ENCODE results near the gene COL15A1. TPM values are rescaled to one million over a fixed set of nuclear protein-coding genes. Genes with fewer than 3 reads are reported as not detected.

Gene COL15A1
- total and polyA plus RNA-seq, 3 experiments from 2014 or later, result 0.07 TPM; not detected in 2

- H3K9me3 ChIP-seq (ENCODE audit: low read length), result no peaks in the 10 kb centered on the region
- H3K27me3 ChIP-seq (ENCODE audit: insufficient read depth, low read length, poor library complexity, severe bottlenecking), result peaks cover 9% of the 10 kb centered on the region
- DNase-seq, result no peak
- H3K4me3 ChIP-seq (ENCODE audit: low read length), result no peak overlapping the region
- POLR2A ChIA-PET, result no interaction called here
- H3K27me3 Mint-ChIP-seq, result peaks cover 12 to 14% of the 10 kb centered on the region in 2 donors
- no peak overlapping the region for H3K4me3 Mint-ChIP-seq
- peaks cover 8% of the 10 kb centered on the region for H3K4me1 ChIP-seq (ENCODE audit: insufficient read depth, low read length)
- no peak overlapping the region for H3K27ac Mint-ChIP-seq
- no peaks in the 10 kb centered on the region for H3K36me3 ChIP-seq (ENCODE audit: insufficient read depth, low read length)
- peaks cover 4 to 7% (median 6%) of the 10 kb centered on the region in 3 donors for H3K4me1 Mint-ChIP-seq
- H3K27ac ChIP-seq (ENCODE audit: low read depth, low read length), result no peak overlapping the region
- no peaks in the 10 kb centered on the region for H3K36me3 Mint-ChIP-seq
- H3K9me3 Mint-ChIP-seq, result no peaks in the 10 kb centered on the region
- CTCF ChIA-PET, result interaction anchor here (3.8 to 8.2 kb wide), 2 partner anchors 22 to 169 kb away, joined by 13 to 74 read pairs; no protein-coding TSS in a partner anchor
Measured at GRCh38 chr9:98973171-98973570, 29.5 kb downstream of the COL15A1 start.

GRCh38 chr9:98973576-98973975 lies 29.9 kb downstream of the COL15A1 start:
- CTCF ChIA-PET, result interaction anchor here (2.0 to 8.2 kb wide), 4 partner anchors 14 to 169 kb away, joined by 9 to 74 read pairs (median 14); no protein-coding TSS in a partner anchor
- Histone ChIP-seq H3K4me1 (ENCODE audit: insufficient read depth, low read length) (peaks cover 8% of the 10 kb centered on the region), H3K9me3 (ENCODE audit: low read length) (no peaks in the 10 kb centered on the region), H3K27me3 (ENCODE audit: insufficient read depth, low read length, poor library complexity, severe bottlenecking) (peaks cover 9% of the 10 kb centered on the region), H3K27ac (ENCODE audit: low read depth, low read length) (no peak overlapping the region), H3K36me3 (ENCODE audit: insufficient read depth, low read length) (no peaks in the 10 kb centered on the region), H3K4me3 (ENCODE audit: low read length) (no peak overlapping the region)
- H3K4me3 Mint-ChIP-seq, result no peak overlapping the region
- H3K27me3 Mint-ChIP-seq, result peaks cover 12 to 14% of the 10 kb centered on the region in 2 donors
- POLR2A ChIA-PET, result no interaction called here
- H3K4me1 Mint-ChIP-seq, result peaks cover 4 to 7% (median 6%) of the 10 kb centered on the region in 3 donors
- no peak for DNase-seq
- no peaks in the 10 kb centered on the region for H3K9me3 Mint-ChIP-seq
- H3K27ac Mint-ChIP-seq, result no peak overlapping the region
- no peaks in the 10 kb centered on the region for H3K36me3 Mint-ChIP-seq

DNA sequence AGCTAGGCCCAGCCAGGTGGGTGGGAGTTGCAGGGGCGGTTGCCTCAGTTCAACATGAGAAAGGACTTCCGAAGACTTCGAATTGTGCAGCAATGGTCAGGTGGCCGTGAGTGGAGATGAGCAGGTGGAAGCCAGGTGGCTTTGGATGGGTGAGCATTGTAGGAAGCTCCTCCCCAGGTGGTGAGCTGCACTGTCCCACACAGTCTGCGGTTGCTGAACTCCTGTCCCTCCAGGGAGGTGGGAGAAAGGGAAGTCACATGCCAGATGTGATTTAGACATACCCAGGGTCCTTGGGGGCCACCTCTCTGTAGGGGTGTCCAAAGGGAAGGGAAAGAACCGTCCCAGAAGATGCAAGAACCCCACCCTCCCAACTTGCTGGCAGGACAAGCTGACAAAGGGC lies 30.4 kb downstream of the COL15A1 start:
- ChIA-PET POLR2A (no interaction called here), CTCF (interaction anchor here (0.8 to 8.2 kb wide), 8 partner anchors 9 to 168 kb away, joined by 3 to 74 read pairs (median 7); no protein-coding TSS in a partner anchor)
- no peak for DNase-seq
- Histone ChIP-seq H3K9me3 (ENCODE audit: low read length) (no peaks in the 10 kb centered on the region), H3K27me3 (ENCODE audit: insufficient read depth, low read length, poor library complexity, severe bottlenecking) (peaks cover 9% of the 10 kb centered on the region), H3K36me3 (ENCODE audit: insufficient read depth, low read length) (no peaks in the 10 kb centered on the region), H3K4me3 (ENCODE audit: low read length) (no peak overlapping the region), H3K4me1 (ENCODE audit: insufficient read depth, low read length) (peaks cover 8% of the 10 kb centered on the region), H3K27ac (ENCODE audit: low read depth, low read length) (no peak overlapping the region)
- Mint-ChIP-seq H3K9me3 (no peaks in the 10 kb centered on the region), H3K4me3 (no peak overlapping the region), H3K36me3 (no peaks in the 10 kb centered on the region), H3K4me1 (peaks cover 4 to 7% (median 6%) of the 10 kb centered on the region in 3 donors), H3K27me3 (peaks cover 12 to 14% of the 10 kb centered on the region in 2 donors), H3K27ac (no peak overlapping the region)

DNA sequence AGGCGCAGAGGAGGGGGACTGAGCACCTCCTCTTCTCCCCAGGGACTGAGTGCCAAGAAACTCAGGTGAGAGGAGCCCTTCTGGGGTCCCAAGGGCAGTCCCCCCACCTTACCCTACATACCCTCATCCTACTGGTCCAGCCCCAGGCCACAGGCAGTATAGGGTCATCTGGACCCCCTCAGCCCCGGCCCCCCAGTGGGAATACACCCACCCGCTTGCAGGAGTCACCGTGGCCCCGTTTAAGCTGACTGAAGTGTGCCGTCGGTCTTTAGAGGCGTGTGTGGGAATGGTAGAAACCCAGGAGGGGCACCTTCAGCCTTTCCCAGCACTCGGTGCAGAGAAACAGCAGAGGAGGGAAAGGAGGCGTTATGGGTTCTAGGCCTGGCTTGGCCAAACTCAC lies 30.8 kb downstream of the COL15A1 start:
- no peak overlapping the region for H3K27ac ChIP-seq (ENCODE audit: low read depth, low read length)
- Mint-ChIP-seq H3K4me3 (no peak overlapping the region), H3K9me3 (no peaks in the 10 kb centered on the region), H3K27me3 (peaks cover 12 to 14% of the 10 kb centered on the region in 2 donors), H3K36me3 (no peaks in the 10 kb centered on the region), H3K4me1 (peaks cover 4 to 7% (median 6%) of the 10 kb centered on the region in 3 donors), H3K27ac (no peak overlapping the region)
- no peaks in the 10 kb centered on the region for H3K9me3 ChIP-seq (ENCODE audit: low read length)
- ChIA-PET POLR2A (no interaction called here), CTCF (interaction anchor here (0.8 to 8.2 kb wide), 10 partner anchors 9 to 168 kb away, joined by 3 to 74 read pairs (median 7); no protein-coding TSS in a partner anchor)
- H3K27me3 ChIP-seq (ENCODE audit: insufficient read depth, low read length, poor library complexity, severe bottlenecking), result peaks cover 9% of the 10 kb centered on the region
- H3K36me3 ChIP-seq (ENCODE audit: insufficient read depth, low read length), result no peaks in the 10 kb centered on the region
- no peak overlapping the region for H3K4me3 ChIP-seq (ENCODE audit: low read length)
- H3K4me1 ChIP-seq (ENCODE audit: insufficient read depth, low read length), result peaks cover 8% of the 10 kb centered on the region
- no peak for DNase-seq

GRCh38 chr9:98974994-98975712 lies 31.4 kb downstream of the COL15A1 start:
- peak overlapping the region in 6 of 7 donors; percentile 47 to 86 (median 66) for H3K4me3 Mint-ChIP-seq
- Histone ChIP-seq H3K4me1 (ENCODE audit: insufficient read depth, low read length) (peaks cover 8% of the 10 kb centered on the region), H3K27ac (ENCODE audit: low read depth, low read length) (no peak overlapping the region), H3K36me3 (ENCODE audit: insufficient read depth, low read length) (no peaks in the 10 kb centered on the region), H3K27me3 (ENCODE audit: insufficient read depth, low read length, poor library complexity, severe bottlenecking) (peaks cover 9% of the 10 kb centered on the region), H3K9me3 (ENCODE audit: low read length) (no peaks in the 10 kb centered on the region), H3K4me3 (ENCODE audit: low read length) (peak overlapping the region; percentile 62)
- peak overlapping the region in 1 of 8 donors; percentile 58 for H3K27ac Mint-ChIP-seq
- POLR2A ChIA-PET, result no interaction called here
- no peaks in the 10 kb centered on the region for H3K36me3 Mint-ChIP-seq
- CTCF ChIA-PET, result interaction anchor here (0.6 to 8.2 kb wide), 16 partner anchors 10 to 167 kb away, joined by 3 to 74 read pairs (median 5); no protein-coding TSS in a partner anchor
- H3K9me3 Mint-ChIP-seq, result no peaks in the 10 kb centered on the region
- peaks cover 12 to 14% of the 10 kb centered on the region in 2 donors for H3K27me3 Mint-ChIP-seq
- peak; percentile 63 to 81 (median 73) for DNase-seq
- H3K4me1 Mint-ChIP-seq, result peaks cover 4 to 7% (median 6%) of the 10 kb centered on the region in 3 donors

DNA sequence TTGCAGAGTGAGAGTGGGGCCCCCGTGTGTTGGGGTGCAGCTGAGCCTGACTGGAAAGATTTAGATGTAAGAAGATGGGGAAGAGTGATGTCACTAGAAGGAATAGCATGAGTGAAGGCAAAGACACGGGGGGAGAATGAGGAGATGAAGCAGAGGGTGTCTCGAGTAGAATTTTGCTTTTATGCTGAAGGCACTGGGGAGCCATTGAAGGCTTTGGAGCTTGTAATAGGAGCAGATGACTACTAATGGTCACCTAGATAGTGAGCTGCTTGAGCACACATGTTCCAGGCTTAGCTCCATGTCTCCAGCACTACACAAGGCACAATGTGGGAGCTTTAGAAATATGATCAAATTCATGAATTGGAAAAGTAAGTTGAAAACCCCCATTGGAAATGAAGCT lies 32.1 kb downstream of the COL15A1 start:
- CTCF ChIA-PET, result interaction anchor here (0.8 to 8.2 kb wide), 7 partner anchors 11 to 166 kb away, joined by 3 to 74 read pairs (median 9); no protein-coding TSS in a partner anchor
- peak overlapping the region in 1 of 7 donors; percentile 65 for H3K4me3 Mint-ChIP-seq
- no peak overlapping the region for H3K27ac ChIP-seq (ENCODE audit: low read depth, low read length)
- no peak overlapping the region for H3K27ac Mint-ChIP-seq
- no peak for DNase-seq
- H3K36me3 ChIP-seq (ENCODE audit: insufficient read depth, low read length), result no peaks in the 10 kb centered on the region
- peaks cover 9% of the 10 kb centered on the region for H3K27me3 ChIP-seq (ENCODE audit: insufficient read depth, low read length, poor library complexity, severe bottlenecking)
- H3K9me3 ChIP-seq (ENCODE audit: low read length), result no peaks in the 10 kb centered on the region
- POLR2A ChIA-PET, result no interaction called here
- no peaks in the 10 kb centered on the region for H3K36me3 Mint-ChIP-seq
- peaks cover 4 to 7% (median 6%) of the 10 kb centered on the region in 3 donors for H3K4me1 Mint-ChIP-seq
- no peak overlapping the region for H3K4me3 ChIP-seq (ENCODE audit: low read length)
- no peaks in the 10 kb centered on the region for H3K9me3 Mint-ChIP-seq
- peaks cover 8% of the 10 kb centered on the region for H3K4me1 ChIP-seq (ENCODE audit: insufficient read depth, low read length)
- peaks cover 12 to 14% of the 10 kb centered on the region in 2 donors for H3K27me3 Mint-ChIP-seq

GRCh38 chr9:98977246-98977714 lies 33.6 kb downstream of the COL15A1 start:
- no peaks in the 10 kb centered on the region for H3K36me3 Mint-ChIP-seq
- POLR2A ChIA-PET, result no interaction called here
- Histone ChIP-seq H3K4me1 (ENCODE audit: insufficient read depth, low read length) (peaks cover 8% of the 10 kb centered on the region), H3K27me3 (ENCODE audit: insufficient read depth, low read length, poor library complexity, severe bottlenecking) (peaks cover 9% of the 10 kb centered on the region), H3K9me3 (ENCODE audit: low read length) (no peaks in the 10 kb centered on the region), H3K27ac (ENCODE audit: low read depth, low read length) (no peak overlapping the region), H3K4me3 (ENCODE audit: low read length) (no peak overlapping the region), H3K36me3 (ENCODE audit: insufficient read depth, low read length) (no peaks in the 10 kb centered on the region)
- H3K27me3 Mint-ChIP-seq, result peaks cover 12 to 14% of the 10 kb centered on the region in 2 donors
- no peak for DNase-seq
- H3K4me3 Mint-ChIP-seq, result no peak overlapping the region
- no peaks in the 10 kb centered on the region for H3K9me3 Mint-ChIP-seq
- H3K4me1 Mint-ChIP-seq, result peaks cover 4 to 7% (median 6%) of the 10 kb centered on the region in 3 donors
- no peak overlapping the region for H3K27ac Mint-ChIP-seq
- CTCF ChIA-PET, result interaction anchor here (1.0 to 8.2 kb wide), 2 partner anchors 165 to 207 kb away, joined by 3 to 74 read pairs; no protein-coding TSS in a partner anchor

DNA sequence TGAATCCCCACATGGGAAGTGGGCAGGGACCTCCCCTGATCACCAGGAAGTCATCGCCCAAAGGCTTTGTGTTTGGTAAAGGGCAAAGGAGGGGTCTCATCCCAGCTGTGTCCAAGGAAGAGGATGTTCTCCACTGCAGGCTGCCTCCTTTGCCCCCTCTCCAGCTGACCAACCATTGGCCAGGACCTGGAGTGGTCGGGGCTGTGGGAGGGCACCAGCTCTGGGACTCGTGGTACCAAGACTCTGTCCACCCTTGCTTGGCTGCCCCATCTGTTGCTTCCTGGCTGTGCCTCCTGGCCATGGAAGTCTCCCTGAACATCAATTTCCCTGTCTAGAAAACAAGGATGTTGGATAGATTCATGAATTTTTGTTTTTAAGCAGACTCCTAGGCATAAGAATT lies 34.1 kb downstream of the COL15A1 start:
- H3K9me3 Mint-ChIP-seq, result no peaks in the 10 kb centered on the region
- DNase-seq, result no peak
- ChIA-PET CTCF (interaction anchor here (1.0 to 8.2 kb wide), 2 partner anchors 164 to 206 kb away, joined by 3 to 74 read pairs; no protein-coding TSS in a partner anchor), POLR2A (no interaction called here)
- Histone ChIP-seq H3K4me1 (ENCODE audit: insufficient read depth, low read length) (peaks cover 8% of the 10 kb centered on the region), H3K27ac (ENCODE audit: low read depth, low read length) (no peak overlapping the region), H3K4me3 (ENCODE audit: low read length) (no peak overlapping the region), H3K9me3 (ENCODE audit: low read length) (no peaks in the 10 kb centered on the region), H3K36me3 (ENCODE audit: insufficient read depth, low read length) (no peaks in the 10 kb centered on the region), H3K27me3 (ENCODE audit: insufficient read depth, low read length, poor library complexity, severe bottlenecking) (peaks cover 9% of the 10 kb centered on the region)
- peaks cover 4 to 7% (median 6%) of the 10 kb centered on the region in 3 donors for H3K4me1 Mint-ChIP-seq
- peaks cover 11 to 14% of the 10 kb centered on the region in 2 donors for H3K27me3 Mint-ChIP-seq
- no peak overlapping the region for H3K27ac Mint-ChIP-seq
- no peak overlapping the region for H3K4me3 Mint-ChIP-seq
- H3K36me3 Mint-ChIP-seq, result no peaks in the 10 kb centered on the region
